Stimulated activated CD4-positive, alpha-beta T cell treated with anti-CD3 and anti-CD28 coated beads, Interleukin-12 subunit alpha, Interleukin-12 subunit beta, amount 100 ng/mL, for 48 hours (primary cell): ENCODE data around the gene GCLC.
"Not testable (repeated sequence)": the region's sequence is repeated elsewhere in the genome, so short reads cannot be mapped to it uniquely, and the experiment has no call there.

Experiments used
- DNase-seq, 3 donors: peaks; one replicate each; pipeline ENCODE4 v3.0.0-alpha.2; 2020; ENCODE audit warnings: low read depth in 2 of 3, low spot score in 1 of 3

The GCLC gene

GRCh38 chr6:53495506-53496499, 49.1 kb downstream of the GCLC start:
- no peak for DNase-seq

GRCh38 chr6:53494076-53494475, 50.8 kb downstream of the GCLC start:
- no peak for DNase-seq

DNA sequence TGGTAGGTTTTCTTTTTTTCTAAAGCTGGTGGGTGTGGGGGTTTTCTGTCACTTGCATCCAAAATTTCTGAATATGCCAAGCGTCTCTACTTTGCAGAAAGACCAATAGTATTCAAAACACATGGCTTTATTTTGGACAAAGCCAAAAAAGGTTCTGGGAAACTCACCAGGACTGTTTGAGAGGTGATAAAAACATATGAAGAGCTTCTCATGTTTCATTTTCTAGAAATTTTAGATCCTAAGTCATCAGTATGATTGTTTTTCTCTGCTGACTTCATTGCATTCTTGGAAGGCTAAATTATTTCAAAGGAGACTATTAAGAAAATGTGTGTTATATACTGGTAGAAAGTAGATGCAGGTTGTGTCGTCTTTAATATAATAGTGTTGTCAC, 51.3 kb downstream of the GCLC start:
- DNase-seq = no peak

DNA sequence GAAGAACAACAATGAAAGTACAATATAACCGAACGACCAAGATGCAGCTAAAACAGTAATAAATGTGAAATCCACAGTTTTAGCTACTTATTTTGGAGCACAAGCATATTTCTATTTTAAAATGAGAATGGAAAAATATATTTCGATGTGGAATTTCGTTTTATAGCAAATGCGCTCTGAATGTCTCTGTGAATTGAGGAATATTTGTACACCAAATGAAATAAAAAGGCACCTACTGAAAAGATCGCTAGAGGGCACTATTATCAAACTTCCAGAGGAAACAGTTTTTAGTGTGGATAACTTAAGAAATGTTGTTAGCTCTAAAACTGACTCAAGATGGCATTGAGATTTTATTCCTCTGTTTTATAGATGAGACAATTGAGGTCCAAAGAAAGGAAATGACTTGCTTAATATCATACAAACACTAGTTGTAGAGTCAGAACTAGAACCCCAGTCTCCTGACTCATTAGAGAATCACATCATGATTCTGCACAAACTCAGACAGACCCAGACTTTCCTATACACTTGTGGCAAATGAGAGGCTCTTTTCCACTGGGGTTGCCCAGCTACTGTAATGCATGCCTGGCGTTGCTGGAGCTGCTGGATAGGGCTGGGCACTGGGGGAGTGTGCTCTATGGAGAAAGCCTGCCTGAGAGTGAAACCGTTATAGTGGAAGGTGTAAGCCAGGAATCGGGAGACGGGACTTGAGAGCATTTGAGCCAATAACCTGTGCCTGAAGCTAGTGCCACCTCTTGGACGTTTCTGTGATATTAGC, 51.9 kb downstream of the GCLC start:
- DNase-seq = peak; percentile 22 to 42 (median 41)

DNA sequence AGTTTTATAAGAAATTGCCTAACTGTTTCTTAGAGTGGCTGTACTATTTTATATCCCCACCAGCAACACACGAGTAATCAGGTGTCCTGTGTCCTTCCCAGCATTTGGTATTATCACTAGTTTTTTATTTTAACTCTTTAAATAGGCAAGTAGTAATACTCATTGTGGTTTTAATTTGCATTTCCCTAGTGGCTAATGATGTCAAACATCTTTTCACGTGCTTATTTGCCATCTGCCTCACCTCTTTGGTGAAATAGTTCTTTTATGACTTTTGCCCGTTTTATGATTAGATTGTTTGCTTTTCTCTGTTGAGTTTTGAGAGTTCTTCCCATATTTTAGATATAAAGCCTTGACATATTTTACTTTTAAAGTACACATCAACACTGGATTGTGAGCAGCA, 57.8 kb downstream of the GCLC start:
- DNase-seq = no peak

DNA sequence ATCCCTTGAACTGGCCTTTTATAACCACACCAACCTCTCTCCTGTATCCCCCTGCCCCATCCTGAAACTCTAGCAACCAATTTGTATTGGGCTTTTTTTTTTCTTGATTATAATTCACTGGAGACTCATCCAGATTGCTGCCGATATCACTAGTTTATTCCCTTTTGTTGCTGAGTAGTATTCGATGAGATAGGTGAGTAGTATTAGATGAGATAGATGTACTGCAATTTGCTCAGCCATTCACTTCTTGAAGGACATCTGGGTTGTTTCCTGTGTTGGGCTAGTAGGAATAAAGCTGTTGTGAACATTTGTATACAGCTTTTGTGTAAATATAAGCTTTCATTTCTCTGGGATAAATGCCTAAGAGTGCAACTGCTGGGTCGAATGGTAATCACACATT, 58.2 kb downstream of the GCLC start:
- no peak for DNase-seq

- DNase-seq = peak in 2 of 3 donors; percentile 57 to 79
Observed at GRCh38 chr6:53484476-53485280, 60.2 kb downstream of the GCLC start.

GRCh38 chr6:53483423-53484353, 61.2 kb downstream of the GCLC start:
- DNase-seq = no peak

DNA sequence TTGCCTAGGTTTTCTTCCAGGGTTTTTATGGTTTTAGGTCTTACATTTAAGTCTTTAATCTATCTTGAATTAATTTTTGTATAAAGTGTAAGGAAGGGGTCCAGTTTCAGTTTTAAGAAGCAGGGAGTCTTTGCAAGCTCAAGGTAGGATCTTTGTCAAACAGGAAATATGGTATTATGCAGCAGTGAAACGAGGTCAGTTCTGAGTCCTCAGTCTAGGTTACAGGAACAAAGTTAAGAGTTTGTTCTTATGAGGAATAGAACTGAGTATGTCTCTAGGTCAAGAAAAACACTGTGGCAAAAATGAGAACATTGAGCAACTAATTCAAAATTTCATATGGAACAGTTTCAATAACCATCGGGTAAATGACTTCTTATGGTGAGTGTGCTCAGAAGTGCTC, 63.6 kb downstream of the GCLC start:
- DNase-seq = no peak

GRCh38 chr6:53480774-53481173, 64.1 kb downstream of the GCLC start:
- not testable (repeated sequence) for DNase-seq

DNA sequence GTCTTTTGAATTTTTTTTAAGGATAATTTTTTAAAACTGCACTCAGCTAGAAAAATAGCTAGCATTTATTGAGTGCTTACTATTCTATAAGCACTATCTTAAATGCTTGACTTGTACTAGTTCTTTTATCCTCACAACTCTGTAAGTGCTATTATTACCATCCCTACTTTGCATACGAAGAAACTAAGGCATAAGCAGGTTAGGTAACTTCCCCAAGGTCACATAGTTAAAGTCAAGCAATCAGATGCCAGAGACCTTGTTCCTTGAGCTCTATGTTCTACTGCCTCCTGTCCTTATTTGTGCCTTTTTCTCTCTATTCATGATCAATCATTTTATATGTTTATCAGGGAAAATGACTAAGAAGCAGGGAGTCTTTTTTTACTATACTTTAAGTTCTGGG, 65.0 kb downstream of the GCLC start:
- no peak for DNase-seq

- DNase-seq = no peak
Observed at GRCh38 chr6:53476964-53477363, 67.9 kb downstream of the GCLC start.

- no peak for DNase-seq
Observed at GRCh38 chr6:53474010-53474409, 70.9 kb downstream of the GCLC start.

GRCh38 chr6:53469163-53469562, 75.7 kb downstream of the GCLC start:
- DNase-seq = no peak

GRCh38 chr6:53466257-53466656, 78.6 kb downstream of the GCLC start:
- no peak for DNase-seq

DNA sequence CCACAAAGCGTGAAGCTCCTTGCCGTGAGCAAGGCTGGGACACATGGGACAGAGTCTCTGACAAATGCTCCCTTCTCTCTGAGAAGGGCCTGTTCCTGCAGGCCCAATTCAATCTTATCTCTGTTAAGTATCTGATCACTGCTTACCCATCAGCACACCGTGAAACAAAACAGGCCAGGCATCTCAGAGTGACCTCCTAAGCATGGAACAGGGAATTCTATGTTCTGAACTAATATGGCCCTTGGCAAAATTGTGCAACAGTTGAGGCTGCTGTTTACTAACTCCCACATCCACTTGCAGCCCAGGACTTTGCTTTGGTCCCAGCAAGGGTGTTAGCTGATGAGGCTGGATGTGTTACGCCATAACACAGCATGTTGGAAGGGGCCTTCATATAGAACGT, 79.2 kb downstream of the GCLC start:
- DNase-seq = no peak

GRCh38 chr6:53464927-53465460, 79.9 kb downstream of the GCLC start:
- DNase-seq = no peak

DNA sequence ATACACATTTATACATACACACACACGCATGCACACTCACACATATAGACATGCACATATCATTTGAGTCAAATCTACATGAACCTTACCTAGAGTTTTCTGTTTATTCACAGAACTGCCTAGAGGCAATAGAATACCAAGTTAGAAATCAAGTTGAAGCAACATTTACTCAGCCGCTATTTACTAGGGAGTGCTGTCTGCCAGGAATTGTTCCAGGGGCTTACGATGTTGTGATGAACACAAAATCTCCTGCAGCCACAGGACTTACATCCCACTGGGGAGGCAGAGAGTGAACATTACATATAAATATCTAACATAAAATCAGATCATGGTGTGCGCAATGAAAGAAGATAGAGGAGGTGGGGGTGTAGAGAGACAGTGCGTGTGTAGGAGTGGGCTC, 80.4 kb downstream of the GCLC start:
- no peak for DNase-seq

DNA sequence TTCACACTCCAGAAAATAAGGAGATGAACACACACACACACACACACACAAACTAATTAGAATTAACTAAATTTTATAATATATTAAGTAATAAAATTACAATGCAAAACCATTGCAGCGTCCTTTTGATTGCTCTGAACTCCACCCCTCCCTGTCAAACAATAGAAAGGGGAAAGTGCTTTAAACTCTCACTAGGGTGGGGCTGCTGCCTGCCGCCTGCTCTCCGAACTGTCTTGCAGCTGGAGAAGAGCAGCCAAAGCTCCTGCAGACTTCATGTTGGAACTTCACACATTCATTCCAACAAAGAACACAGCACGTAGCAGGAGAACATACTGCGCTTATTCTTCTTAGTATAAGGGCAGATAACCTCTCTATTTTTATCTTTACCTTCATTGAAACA, 83.2 kb downstream of the GCLC start:
- no peak for DNase-seq

- DNase-seq = no peak
Observed at GRCh38 chr6:53461041-53461656, 83.8 kb downstream of the GCLC start.
